Measurements from ENCODE around the gene GARNL3.

GARNL3 gene

DNA sequence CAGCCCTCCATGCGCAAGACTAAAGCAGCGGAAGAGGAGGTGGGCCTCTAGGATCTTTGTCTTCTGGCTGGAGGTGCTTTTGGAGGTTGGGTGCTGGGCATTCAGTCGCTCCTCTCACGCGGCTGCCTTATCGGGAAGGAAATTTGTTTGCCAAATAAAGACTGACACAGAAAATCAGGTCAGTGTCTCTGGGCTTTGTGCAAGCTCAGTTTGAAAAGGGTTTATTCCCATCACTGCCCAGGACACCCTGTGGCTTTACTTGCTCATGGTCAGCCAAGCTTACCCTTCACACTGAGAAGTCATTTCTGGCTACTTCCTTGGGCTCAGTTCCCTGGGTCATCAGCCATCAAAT is 142.9 kb downstream of the GARNL3 start:
- TF ChIP-seq, protein P1, sequence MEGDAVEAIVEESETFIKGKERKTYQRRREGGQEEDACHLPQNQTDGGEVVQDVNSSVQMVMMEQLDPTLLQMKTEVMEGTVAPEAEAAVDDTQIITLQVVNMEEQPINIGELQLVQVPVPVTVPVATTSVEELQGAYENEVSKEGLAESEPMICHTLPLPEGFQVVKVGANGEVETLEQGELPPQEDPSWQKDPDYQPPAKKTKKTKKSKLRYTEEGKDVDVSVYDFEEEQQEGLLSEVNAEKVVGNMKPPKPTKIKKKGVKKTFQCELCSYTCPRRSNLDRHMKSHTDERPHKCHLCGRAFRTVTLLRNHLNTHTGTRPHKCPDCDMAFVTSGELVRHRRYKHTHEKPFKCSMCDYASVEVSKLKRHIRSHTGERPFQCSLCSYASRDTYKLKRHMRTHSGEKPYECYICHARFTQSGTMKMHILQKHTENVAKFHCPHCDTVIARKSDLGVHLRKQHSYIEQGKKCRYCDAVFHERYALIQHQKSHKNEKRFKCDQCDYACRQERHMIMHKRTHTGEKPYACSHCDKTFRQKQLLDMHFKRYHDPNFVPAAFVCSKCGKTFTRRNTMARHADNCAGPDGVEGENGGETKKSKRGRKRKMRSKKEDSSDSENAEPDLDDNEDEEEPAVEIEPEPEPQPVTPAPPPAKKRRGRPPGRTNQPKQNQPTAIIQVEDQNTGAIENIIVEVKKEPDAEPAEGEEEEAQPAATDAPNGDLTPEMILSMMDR (IDR thresholded peaks at IDR 0.05; ENCODE audit: insufficient read depth, low read length, missing control alignments), result no peak
- no peak overlapping the region for H3K4me3 ChIP-seq (ENCODE audit: low read depth, low read length)
- POLR2A ChIA-PET, result no interaction called here
- CTCF ChIA-PET, result interaction anchor here (0.8 kb wide), 2 partner anchors 8 to 10 kb away, joined by 3 to 4 read pairs; partner anchors contain the start of gene SLC2A8
- no peak for DNase-seq (ENCODE audit: low read depth, low spot score)

DNA sequence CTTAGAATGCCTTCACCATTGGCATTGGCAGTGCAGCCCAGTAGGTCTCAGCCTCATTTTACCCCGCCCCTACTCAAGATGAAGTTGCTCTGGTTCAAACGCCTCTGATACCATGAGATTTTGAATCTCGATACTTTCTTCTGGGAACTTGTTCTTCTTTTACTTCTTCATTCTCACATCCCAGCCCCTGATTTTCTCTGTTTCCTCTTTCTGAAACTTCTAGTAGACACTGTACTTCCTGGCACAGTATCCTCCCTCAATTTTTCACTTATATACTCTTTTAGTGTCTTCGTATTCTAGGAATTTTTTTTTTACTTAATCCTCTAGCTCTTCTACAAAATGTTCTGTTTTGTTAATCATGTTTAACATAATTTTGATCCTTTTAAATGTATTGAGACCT is 146.5 kb downstream of the GARNL3 start:
- ChIA-PET POLR2A (no interaction called here), CTCF (interaction anchor here (0.6 kb wide), 1 partner anchor 63 kb away, joined by 3 read pairs; no protein-coding TSS in a partner anchor)
- H3K4me3 ChIP-seq (ENCODE audit: low read depth, low read length), result no peak overlapping the region
- TF ChIP-seq, protein P1 (IDR thresholded peaks at IDR 0.05; ENCODE audit: insufficient read depth, low read length, missing control alignments), result no peak
- DNase-seq (ENCODE audit: low read depth, low spot score), result no peak

DNA sequence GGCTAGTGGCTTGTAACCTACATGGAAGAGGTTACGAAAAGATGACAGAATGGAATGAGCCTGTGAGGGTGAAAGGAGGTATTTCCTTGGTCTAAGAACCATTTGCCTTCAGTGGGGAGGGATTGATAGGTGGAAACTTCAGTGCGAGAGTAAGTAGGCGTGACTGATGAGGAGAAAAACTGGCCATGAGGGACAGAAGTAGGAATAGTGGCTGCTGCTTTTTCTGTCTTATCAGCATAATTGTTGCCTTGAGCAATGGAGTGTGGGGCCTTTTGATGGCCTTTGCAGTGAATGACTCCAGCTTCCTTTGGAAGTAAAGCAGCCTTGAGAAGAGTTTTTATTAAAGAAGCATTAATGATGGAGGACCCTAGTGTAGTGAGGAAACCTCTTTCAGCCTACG is 150.6 kb downstream of the GARNL3 start:
- ChIA-PET POLR2A (no interaction called here), CTCF (interaction anchor here (0.7 to 0.9 kb wide), 3 partner anchors 8 to 450 kb away, joined by 3 read pairs; no protein-coding TSS in a partner anchor)
- DNase-seq (ENCODE audit: low read depth, low spot score), result no peak
- no peak overlapping the region for H3K4me3 ChIP-seq (ENCODE audit: low read depth, low read length)
- TF ChIP-seq, protein P1 (IDR thresholded peaks at IDR 0.05; ENCODE audit: insufficient read depth, low read length, missing control alignments), result no peak

DNA sequence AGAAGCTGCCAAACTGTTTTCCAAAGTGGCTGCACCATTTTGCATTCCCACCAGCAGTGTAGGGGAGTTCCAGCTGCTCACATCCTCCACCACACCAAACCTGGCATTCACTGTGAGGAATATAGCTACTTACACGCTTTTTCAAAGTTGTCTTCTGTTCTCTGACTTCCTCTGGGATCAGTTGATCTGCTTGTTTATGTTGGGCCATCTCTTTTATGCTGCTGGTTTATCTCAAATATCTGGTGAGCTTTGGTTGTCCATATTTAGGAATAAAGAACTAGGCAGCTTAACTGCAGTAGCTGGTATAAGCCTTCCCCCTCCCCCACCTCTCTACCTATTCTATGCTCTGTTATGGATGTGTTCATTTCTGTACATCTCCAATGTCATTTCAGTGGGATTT is 151.1 kb downstream of the GARNL3 start:
- TF ChIP-seq, protein P1 (IDR thresholded peaks at IDR 0.05; ENCODE audit: insufficient read depth, low read length, missing control alignments), result no peak
- H3K4me3 ChIP-seq (ENCODE audit: low read depth, low read length), result no peak overlapping the region
- no peak for DNase-seq (ENCODE audit: low read depth, low spot score)
- CTCF ChIA-PET, result interaction anchor here (0.7 to 0.9 kb wide), 3 partner anchors 8 to 450 kb away, joined by 3 read pairs; no protein-coding TSS in a partner anchor
- POLR2A ChIA-PET, result no interaction called here

DNA sequence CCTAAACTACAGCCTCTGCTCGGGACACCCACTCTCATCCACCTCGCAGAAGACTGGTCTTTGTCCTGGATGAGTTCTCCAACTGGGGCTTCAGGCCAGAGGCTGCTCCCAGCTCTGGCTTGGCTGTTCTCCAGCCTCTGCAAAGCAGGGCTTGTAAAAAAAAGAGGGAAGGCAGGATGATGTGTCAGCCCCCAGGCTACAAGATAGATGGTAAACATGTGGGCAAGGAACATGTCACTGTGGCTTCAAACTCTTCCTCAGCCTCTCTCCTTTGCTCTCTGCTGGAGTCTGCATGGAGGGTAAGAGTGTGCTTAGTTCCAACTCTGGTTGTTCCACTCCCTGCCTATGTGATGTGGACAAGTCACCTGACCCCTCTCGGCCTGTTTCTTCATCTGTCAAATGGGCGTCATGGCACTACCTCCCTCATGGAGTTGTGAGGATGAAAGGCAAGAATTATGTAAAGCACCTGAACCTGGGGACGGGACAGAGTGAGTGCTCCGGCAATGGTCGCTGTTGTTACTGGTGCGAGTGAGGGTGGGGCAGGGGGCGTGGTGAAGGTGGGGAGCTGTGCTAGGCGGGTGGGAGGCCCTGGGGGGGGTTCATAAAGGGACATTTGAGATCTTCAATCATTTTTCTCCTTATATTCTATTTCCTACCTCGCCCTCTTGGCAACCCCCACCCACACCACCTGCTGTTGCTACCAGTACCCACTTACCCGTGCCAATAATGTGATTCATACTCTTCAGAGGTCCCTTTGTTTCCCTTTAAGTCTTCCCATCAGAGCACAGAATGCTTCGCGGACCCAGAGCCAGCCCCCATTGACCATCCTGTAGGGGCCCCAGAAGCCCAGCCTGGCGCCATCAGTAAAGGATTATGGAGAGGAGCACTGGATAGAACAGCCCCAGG is 152.8 kb downstream of the GARNL3 start:
- POLR2A ChIA-PET, result no interaction called here
- CTCF ChIA-PET, result interaction anchor here (0.8 kb wide), 1 partner anchor 203 kb away, joined by 3 read pairs; no protein-coding TSS in a partner anchor
- no peak overlapping the region for H3K4me3 ChIP-seq (ENCODE audit: low read depth, low read length)
- no peak for DNase-seq (ENCODE audit: low read depth, low spot score)
- TF ChIP-seq, protein P1 (IDR thresholded peaks at IDR 0.05; ENCODE audit: insufficient read depth, low read length, missing control alignments), result no peak

- ChIA-PET CTCF (interaction anchor here (0.8 kb wide), 1 partner anchor 204 kb away, joined by 3 read pairs; no protein-coding TSS in a partner anchor), POLR2A (no interaction called here)
- H3K4me3 ChIP-seq (ENCODE audit: low read depth, low read length), result no peak overlapping the region
- TF ChIP-seq, protein P1 (IDR thresholded peaks at IDR 0.05; ENCODE audit: insufficient read depth, low read length, missing control alignments), result no peak
- DNase-seq (ENCODE audit: low read depth, low spot score), result no peak
Observed at GRCh38 chr9:127418037-127418471, 153.5 kb downstream of the GARNL3 start.
